Caki2 (cell line): Measurements from ENCODE around the gene BCR. TPM values are rescaled to one million over a fixed set of nuclear protein-coding genes. Genes with fewer than 3 reads are reported as not detected.

Experiments
- DNase-seq: peaks from one replicate; pipeline ENCODE4 v3.0.0-alpha.2; 2015; ENCODE audit warnings: low read depth
- in situ Hi-C: cut with HindIII; loops from 2 replicates; pipeline ENCODE4 v1.10.0; 2016; ENCODE audit warnings: low sequenced_read_pairs, low pct_unique_long_range_greater_than_20kb, mixed read lengths
- total RNA-seq: library from RNA; depleted of rRNA; stranded (reverse); fragments of >200 nt; shearing (Covaris generic); gene quantifications from 2 replicates; pipeline ENCODE4 v1.2.3, GENCODE V29; 2014; ENCODE audit warnings: low replicate concordance

Gene BCR
- total RNA-seq, 1 experiment from 2014 or later, result 41.9 TPM

DNA sequence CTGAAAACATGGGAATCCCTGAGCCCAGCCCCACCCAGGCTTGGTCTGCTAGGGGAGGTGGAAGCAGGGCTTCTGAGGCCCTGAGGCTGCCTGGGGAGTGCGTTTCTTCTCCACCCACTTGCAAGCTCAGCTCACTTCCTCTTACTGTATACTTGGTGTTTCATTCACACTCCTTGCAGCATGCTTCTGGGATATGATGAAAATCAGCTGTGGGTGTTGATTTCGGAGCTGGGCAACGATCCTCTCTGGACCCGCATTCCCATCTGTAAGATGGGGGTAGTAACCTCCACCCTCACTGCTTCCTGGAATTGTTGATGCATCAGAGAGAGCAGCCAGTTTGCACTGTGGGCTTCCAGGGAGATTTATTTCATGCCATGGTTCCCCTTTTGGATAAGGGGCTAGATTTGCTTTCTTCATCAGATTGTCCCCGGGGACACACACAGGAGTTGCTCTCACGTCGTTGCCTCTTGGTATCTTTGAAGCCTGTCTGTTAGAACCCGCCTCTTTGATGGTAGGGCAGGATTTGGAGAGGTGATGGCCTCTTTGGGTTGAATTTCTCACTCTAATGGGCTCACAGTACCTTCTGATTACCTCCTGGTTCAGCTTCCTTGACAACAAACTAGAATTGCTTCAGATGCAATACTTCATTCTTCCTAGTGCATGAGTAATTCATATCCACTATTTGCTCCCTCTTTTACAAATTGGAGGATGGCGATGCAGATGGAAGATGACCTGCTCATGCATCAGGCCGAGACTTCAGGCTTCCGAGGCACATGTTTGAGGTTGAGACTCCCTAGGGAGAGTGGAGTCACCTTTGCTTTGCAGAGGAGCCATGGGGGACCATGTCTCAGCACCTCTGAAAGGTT lies 40.4 kb downstream of the BCR start:
- DNase-seq, result peak; percentile 23
- in situ Hi-C loops, result no loop called here

DNA sequence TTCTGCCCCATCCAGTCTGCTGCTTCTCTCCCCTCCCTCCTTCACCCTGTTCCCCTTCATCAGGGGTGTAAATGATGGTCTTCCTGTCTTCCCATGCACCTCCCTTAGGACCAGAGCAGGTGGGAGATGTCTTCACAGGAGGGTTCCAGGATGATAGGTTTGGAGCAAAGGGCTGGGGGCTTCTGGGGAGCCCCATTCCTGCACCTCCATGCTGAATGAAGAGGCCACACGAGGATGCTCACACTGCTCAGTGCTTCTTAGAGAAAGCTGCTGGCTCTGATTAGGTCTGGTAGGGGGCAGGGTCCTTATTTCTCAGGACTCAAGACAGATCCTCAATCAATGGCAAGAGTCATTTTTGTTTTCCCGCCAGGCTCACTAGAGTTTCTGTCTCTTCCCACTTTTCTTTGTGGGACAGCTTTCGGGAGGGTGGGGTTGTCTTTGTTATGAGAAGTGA lies 41.1 kb downstream of the BCR start:
- in situ Hi-C loops, result no loop called here

GRCh38 chr22:23222033-23222792 lies 41.9 kb downstream of the BCR start:
- DNase-seq, result no peak
- in situ Hi-C loops, result no loop called here

More for the DNA sequence above, 41.1 kb downstream of the BCR start:
- no peak for DNase-seq

DNA sequence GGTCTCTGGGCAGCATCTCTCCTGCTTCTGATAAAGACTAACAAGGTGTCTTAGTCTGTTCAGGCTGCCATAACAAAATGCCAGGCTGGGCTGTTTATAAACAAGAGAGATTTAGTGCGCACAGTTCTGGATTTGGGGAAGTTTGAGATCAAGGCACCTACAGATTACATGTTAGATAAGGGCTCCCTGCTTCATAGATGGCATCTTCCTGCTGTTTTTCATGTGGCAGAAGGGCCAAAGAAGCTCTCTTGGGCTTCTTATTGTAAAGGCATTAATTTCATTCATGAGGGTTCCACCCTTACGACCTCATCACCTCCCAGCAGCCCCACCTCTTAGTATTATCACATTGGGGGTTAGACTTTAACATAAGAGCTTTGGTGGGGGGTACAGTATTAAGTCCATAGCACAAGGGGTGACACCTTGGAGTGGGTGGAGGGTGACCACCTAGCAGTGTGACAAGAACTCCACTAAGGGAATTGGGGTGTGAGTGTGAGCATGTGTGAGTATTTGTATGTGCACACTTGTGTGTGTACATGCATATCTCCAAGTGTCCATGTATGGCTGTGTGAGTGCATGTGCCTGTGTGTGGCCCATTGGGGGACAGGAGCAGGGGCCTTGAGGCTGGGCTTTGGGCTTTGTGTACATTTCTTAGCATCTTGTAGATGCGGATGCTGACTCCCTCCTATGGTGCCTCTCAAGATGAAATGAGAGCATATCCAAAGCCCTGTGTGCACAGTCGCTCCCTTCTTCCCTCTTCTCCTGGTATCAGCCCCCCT lies 42.7 kb downstream of the BCR start:
- in situ Hi-C loops, result no loop called here
- DNase-seq, result no peak

GRCh38 chr22:23223569-23224317 lies 43.4 kb downstream of the BCR start:
- DNase-seq, result no peak
- in situ Hi-C loops, result no loop called here

DNA sequence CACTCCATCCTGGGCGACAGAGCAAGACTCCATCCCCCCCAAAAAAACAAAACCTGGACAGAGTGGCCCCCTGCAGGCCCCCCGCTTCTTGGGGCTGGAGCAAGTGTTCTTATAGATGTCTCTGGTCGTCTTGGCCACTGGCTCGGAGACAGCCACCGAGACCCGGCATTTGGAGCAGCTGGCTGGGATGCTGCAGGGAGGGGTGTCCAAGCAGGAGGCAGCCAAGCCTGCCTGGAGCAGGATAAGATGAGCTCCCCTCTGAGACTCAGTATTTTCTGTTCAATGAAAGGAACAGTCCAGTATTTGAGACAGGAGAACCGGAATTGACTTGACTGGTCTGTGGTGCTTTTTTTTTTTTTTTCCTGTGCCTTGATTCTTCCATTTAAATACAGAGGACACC lies 44.5 kb downstream of the BCR start:
- no peak for DNase-seq

GRCh38 chr22:23225337-23225723 lies 45.0 kb downstream of the BCR start:
- no peak for DNase-seq
- in situ Hi-C loops, result no loop called here

More for the DNA sequence above, 44.5 kb downstream of the BCR start:
- in situ Hi-C loops, result no loop called here

GRCh38 chr22:23225724-23226496 lies 45.6 kb downstream of the BCR start:
- in situ Hi-C loops, result no loop called here
- peak; percentile 62 for DNase-seq

- no peak for DNase-seq
- in situ Hi-C loops, result no loop called here
Observed at GRCh38 chr22:23226497-23226850, 46.2 kb downstream of the BCR start.

DNA sequence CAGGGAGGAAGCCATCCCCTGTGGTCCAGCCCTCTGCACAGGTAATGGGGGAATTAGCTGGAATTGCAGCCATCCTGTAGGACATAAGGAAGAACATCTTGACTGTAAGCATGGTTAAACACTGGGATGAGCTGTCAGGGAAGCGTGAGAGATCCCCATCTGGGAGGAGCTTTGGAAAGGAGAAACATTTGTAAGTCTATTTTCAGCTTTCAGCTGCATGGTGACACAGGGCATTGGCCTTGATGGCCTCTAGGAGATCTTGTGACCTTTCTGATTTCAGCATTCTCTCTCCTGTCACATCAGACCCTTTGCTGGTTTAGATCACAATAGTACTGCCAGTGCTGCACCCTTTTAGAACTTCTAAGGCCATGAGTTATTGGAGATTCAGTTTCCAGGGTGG lies 47.1 kb downstream of the BCR start:
- DNase-seq, result no peak
- in situ Hi-C loops, result no loop called here

DNA sequence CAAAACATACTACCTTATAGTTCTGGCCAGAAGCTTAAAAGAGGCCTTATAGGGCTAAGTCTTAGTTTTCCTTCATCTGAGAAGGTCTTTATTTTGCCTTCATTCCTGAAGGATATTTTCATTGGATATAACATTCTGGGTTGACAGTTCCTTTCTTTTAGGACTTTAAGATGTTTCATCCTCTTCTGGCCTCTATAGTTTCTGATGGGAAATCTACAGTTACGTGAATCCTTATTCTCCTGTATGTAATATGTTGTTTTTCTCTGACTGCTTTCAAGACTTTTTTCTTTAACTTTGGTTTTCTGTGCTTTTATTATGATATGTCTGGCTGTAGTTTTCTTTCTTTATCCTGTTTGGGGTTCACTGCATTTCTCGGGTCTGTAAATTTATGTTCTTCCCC lies 48.2 kb downstream of the BCR start:
- in situ Hi-C loops, result no loop called here
- no peak for DNase-seq

GRCh38 chr22:23229646-23230045 lies 49.3 kb downstream of the BCR start:
- in situ Hi-C loops, result no loop called here
- no peak for DNase-seq

GRCh38 chr22:23230348-23231068 lies 50.2 kb downstream of the BCR start:
- in situ Hi-C loops, result no loop called here
- DNase-seq, result no peak

- in situ Hi-C loops, result no loop called here
- DNase-seq, result no peak
Observed at GRCh38 chr22:23231471-23232093, 51.3 kb downstream of the BCR start.

DNA sequence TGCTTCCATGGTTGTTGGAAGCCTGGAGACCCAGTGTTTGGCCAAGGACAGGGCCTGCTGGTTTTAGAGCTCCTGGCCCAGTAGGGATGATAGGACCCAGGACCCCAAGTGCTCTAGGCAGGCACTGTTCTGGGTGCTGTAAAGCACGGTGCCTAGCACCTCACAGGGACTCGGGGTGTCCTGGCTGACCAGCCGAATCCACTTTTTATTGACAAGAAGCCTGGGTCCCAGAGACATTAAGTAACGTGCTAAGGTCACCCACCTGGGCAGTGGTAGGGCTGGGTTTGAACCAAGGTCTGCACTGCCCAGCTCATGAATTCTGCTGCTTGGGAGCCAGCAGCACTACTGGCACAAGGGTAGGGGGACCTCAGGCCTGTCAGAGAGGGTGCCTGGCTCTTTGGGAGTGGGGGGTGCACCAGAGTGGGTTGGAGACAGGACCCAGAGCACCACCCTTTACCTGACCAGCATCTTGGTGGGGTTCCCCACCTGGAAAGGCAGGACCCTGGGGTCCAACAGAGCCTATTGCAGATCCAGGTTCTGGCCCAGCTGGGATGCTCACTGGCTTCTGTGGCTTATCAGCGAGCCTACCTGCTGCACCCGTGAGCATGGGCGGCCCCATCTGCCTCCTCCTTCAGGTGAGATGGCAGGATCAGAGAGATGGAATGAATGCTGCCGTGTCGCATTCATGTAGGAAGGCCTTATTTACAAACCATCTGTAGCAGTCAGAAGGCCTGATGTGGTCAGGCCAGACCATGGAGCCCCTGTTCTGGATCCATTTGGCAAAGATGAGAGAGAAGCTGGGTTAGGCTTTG lies 52.0 kb downstream of the BCR start:
- DNase-seq, result no peak
- in situ Hi-C loops, result no loop called here

- in situ Hi-C loops, result no loop called here
- no peak for DNase-seq
Observed at GRCh38 chr22:23233084-23233531, 52.8 kb downstream of the BCR start.
